A549 (cell line): ENCODE measurements around the gene PERCC1.

Experiments used
- BHLHE40 ChIP-seq: IDR thresholded peaks from 2 replicates; pipeline ENCODE4 v1.6.1; 2012; ENCODE audit warnings: low read depth, low read length, inconsistent platforms
- CHD2 ChIP-seq: fragments of 150-350 bp; IDR thresholded peaks from 2 replicates; pipeline ENCODE4 v1.6.1; 2014; ENCODE audit warnings: low read length; ENCODE audit not compliant: partially characterized antibody
- CTCF ChIP-seq: fragments of >200 bp; sonication (Bioruptor Twin); formaldehyde crosslinking; IDR thresholded peaks from 3 replicates; pipeline ENCODE4 v1.5.1; 2016
- E2F6 ChIP-seq: IDR thresholded peaks from 2 replicates; pipeline ENCODE4 v1.6.1; 2012; ENCODE audit warnings: low read depth, borderline replicate concordance
- ESRRA ChIP-seq: fragments of 150-350 bp; IDR thresholded peaks from 2 replicates; pipeline ENCODE4 v1.6.1; 2014; ENCODE audit warnings: mild to moderate bottlenecking, low read length, borderline replicate concordance
- HDAC2 ChIP-seq: fragments of 200-600 bp; sonication (generic); IDR thresholded peaks from 2 replicates; pipeline ENCODE4 v1.6.1; 2016
- PBX3 ChIP-seq: IDR thresholded peaks from 2 replicates; pipeline ENCODE4 v1.6.1; 2012
- POLR2A ChIP-seq: IDR thresholded peaks from 2 replicates; pipeline ENCODE4 v1.6.1; 2012; ENCODE audit warnings: mild to moderate bottlenecking, low read length
- RAD21 ChIP-seq, 2 experiments: fragments of >200 bp in 1 of 2; sonication (Bioruptor Twin) in 1 of 2; formaldehyde crosslinking in 1 of 2; IDR thresholded peaks in 1 of 2; conservative IDR thresholded peaks in 1 of 2; 2 replicates in 1 of 2; 3 replicates in 1 of 2; pipeline ENCODE4 v1.6.1; 2012 to 2018; ENCODE audit warnings: inconsistent platforms in 1 of 2

- TF ChIP-seq CTCF = no peak
- TF ChIP-seq ESRRA = no peak
- TF ChIP-seq POLR2A = no peak
- no peak for TF ChIP-seq E2F6
- TF ChIP-seq HDAC2 = no peak
- no peak for TF ChIP-seq PBX3
- TF ChIP-seq BHLHE40 = no peak
- TF ChIP-seq RAD21 (conservative IDR thresholded peaks at IDR 0.05 in 1 of 2, IDR thresholded peaks at IDR 0.05 in 1 of 2) = no peak
- TF ChIP-seq CHD2 = no peak
These were observed 40.8 kb downstream of the PERCC1 start for GRCh38 chr16:1471569-1472194.
